Measurements from ENCODE around the gene ZBTB20. TPM values are rescaled to one million over a fixed set of nuclear protein-coding genes. Genes with fewer than 3 reads are reported as not detected.

ZBTB20 gene
- total RNA-seq, 1 donor from 2014 or later, result 32.5 TPM

GRCh38 chr3:114672692-114673447 is 474.2 kb downstream of the ZBTB20 start:
- Histone ChIP-seq H3K36me3 (ENCODE audit: control insufficient read depth, insufficient read depth, low read length) (no peaks in the 10 kb centered on the region), H3K4me3 (ENCODE audit: low read depth, low read length) (no peak overlapping the region), H3K27me3 (ENCODE audit: control insufficient read depth, insufficient read depth, low read length) (no peaks in the 10 kb centered on the region)
- DNase-seq (ENCODE audit: low read depth), result no peak
- TF ChIP-seq, protein P1, sequence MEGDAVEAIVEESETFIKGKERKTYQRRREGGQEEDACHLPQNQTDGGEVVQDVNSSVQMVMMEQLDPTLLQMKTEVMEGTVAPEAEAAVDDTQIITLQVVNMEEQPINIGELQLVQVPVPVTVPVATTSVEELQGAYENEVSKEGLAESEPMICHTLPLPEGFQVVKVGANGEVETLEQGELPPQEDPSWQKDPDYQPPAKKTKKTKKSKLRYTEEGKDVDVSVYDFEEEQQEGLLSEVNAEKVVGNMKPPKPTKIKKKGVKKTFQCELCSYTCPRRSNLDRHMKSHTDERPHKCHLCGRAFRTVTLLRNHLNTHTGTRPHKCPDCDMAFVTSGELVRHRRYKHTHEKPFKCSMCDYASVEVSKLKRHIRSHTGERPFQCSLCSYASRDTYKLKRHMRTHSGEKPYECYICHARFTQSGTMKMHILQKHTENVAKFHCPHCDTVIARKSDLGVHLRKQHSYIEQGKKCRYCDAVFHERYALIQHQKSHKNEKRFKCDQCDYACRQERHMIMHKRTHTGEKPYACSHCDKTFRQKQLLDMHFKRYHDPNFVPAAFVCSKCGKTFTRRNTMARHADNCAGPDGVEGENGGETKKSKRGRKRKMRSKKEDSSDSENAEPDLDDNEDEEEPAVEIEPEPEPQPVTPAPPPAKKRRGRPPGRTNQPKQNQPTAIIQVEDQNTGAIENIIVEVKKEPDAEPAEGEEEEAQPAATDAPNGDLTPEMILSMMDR (IDR thresholded peaks at IDR 0.05; ENCODE audit: insufficient read depth, low read length, poor library complexity, severe bottlenecking), result no peak

- Histone ChIP-seq H3K4me3 (ENCODE audit: low read depth, low read length) (no peak overlapping the region), H3K36me3 (ENCODE audit: control insufficient read depth, insufficient read depth, low read length) (no peaks in the 10 kb centered on the region), H3K27me3 (ENCODE audit: control insufficient read depth, insufficient read depth, low read length) (no peaks in the 10 kb centered on the region)
- TF ChIP-seq, protein P1 (IDR thresholded peaks at IDR 0.05; ENCODE audit: insufficient read depth, low read length, poor library complexity, severe bottlenecking), result no peak
- DNase-seq (ENCODE audit: low read depth), result no peak
Observed at GRCh38 chr3:114671741-114672510, 475.2 kb downstream of the ZBTB20 start.

DNA sequence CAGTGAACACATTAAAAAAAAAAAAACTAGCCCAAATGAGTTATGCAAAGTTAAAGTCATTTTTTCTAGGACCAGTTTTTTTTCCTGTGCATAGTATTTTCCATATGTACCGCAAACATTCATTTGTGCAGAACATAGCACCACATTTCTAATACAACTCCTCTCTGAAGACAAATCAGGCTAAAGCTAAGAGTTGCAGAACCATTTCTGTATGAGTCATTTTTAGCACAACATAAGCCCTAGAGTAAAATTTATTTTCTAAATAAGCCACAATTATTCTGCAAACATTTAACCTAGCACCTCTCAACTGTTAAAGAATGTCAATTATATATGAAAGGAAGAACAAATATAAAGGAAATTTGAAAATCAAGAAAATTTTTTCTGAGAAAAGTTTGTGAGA is 477.5 kb downstream of the ZBTB20 start:
- Histone ChIP-seq H3K36me3 (ENCODE audit: control insufficient read depth, insufficient read depth, low read length) (no peaks in the 10 kb centered on the region), H3K27me3 (ENCODE audit: control insufficient read depth, insufficient read depth, low read length) (no peaks in the 10 kb centered on the region), H3K4me3 (ENCODE audit: low read depth, low read length) (no peak overlapping the region)
- DNase-seq (ENCODE audit: low read depth), result no peak
- TF ChIP-seq, protein P1 (IDR thresholded peaks at IDR 0.05; ENCODE audit: insufficient read depth, low read length, poor library complexity, severe bottlenecking), result no peak

- no peak for DNase-seq (ENCODE audit: low read depth)
Observed at GRCh38 chr3:114668099-114668498, 479.0 kb downstream of the ZBTB20 start.

GRCh38 chr3:114666623-114667022 is 480.5 kb downstream of the ZBTB20 start:
- TF ChIP-seq, protein P1 (IDR thresholded peaks at IDR 0.05; ENCODE audit: insufficient read depth, low read length, poor library complexity, severe bottlenecking), result no peak

More at GRCh38 chr3:114668099-114668498, 479.0 kb downstream of the ZBTB20 start:
- TF ChIP-seq, protein P1 (IDR thresholded peaks at IDR 0.05; ENCODE audit: insufficient read depth, low read length, poor library complexity, severe bottlenecking), result no peak
- no peaks in the 10 kb centered on the region for H3K36me3 ChIP-seq (ENCODE audit: control insufficient read depth, insufficient read depth, low read length)
- H3K27me3 ChIP-seq (ENCODE audit: control insufficient read depth, insufficient read depth, low read length), result no peaks in the 10 kb centered on the region
- H3K4me3 ChIP-seq (ENCODE audit: low read depth, low read length), result no peak overlapping the region

More at GRCh38 chr3:114666623-114667022, 480.5 kb downstream of the ZBTB20 start:
- DNase-seq (ENCODE audit: low read depth), result no peak
- no peaks in the 10 kb centered on the region for H3K36me3 ChIP-seq (ENCODE audit: control insufficient read depth, insufficient read depth, low read length)
- H3K27me3 ChIP-seq (ENCODE audit: control insufficient read depth, insufficient read depth, low read length), result no peaks in the 10 kb centered on the region
- H3K4me3 ChIP-seq (ENCODE audit: low read depth, low read length), result no peak overlapping the region
